K562 (cell line): ENCODE data around the gene ZDHHC11. TPM values are rescaled to one million over a fixed set of nuclear protein-coding genes. Genes with fewer than 3 reads are reported as not detected.
"Not testable (repeated sequence)": the region's sequence is repeated elsewhere in the genome, so short reads cannot be mapped to it uniquely, and the experiment has no call there.

ENCODE experiments used
- ATAC-seq: fragments of 200-7000 bp; cut with Tn5 transposase; 3 replicates; pipeline ENCODE4 v1.9.1; 2020; ENCODE audit warnings: moderate library complexity
- BruUV-seq: library from RNA; stranded (reverse); fragments of 400-500 nt; replicated peaks from 2 replicates; lab custom pipeline; 2021; lab: Mats Ljungman, UMichigan
- CTCF ChIA-PET: fragments of 300-600 bp; formaldehyde crosslinking; extraction: SDS; loops from one replicate; lab custom pipeline; 2021; ENCODE audit warnings: low intra/inter-chr PET ratio; lab: Yijun Ruan, JAX
- POLR2A ChIA-PET: fragments of 300-600, 350-650 bp; sonication (Branson Sonifier 250); formaldehyde crosslinking; extraction: SDS; loops from one replicate; lab custom pipeline; 2021; ENCODE audit warnings: antibody characterized with exemption, inconsistent platforms; lab: Yijun Ruan, JAX
- DNase-seq, 4 experiments: peaks; one replicate each; pipeline versions ENCODE4 v3.0.0 to v3.0.0-alpha.2; 2011 to 2018; ENCODE audit warnings: low spot score in 3 of 4, mixed read lengths in 3 of 4; ENCODE audit errors: extremely low read depth in 1 of 4
- FAIRE-seq: peaks from 2 replicates; lab custom pipeline; 2011; peaks lifted over from hg19 to GRCh38; lab: Jason Lieb, UNC
- H2AFZ ChIP-seq: 2 replicates; pipeline ENCODE4 v1.6.0; 2011; ENCODE audit warnings: low read depth, low read length, control low read depth, inconsistent platforms
- H3K27ac ChIP-seq: fragments of 200-600 bp; 3 replicates; pipeline ENCODE4 v1.8.0; 2011; ENCODE audit warnings: low read depth, mild to moderate bottlenecking, control low read depth, inconsistent platforms, low read length, moderate library complexity, mixed read lengths; ENCODE audit errors: extremely low read depth
- H3K27me3 ChIP-seq, 2 experiments: fragments of 300-600 bp in 1 of 2; 2 replicates in 1 of 2; 3 replicates in 1 of 2; pipeline versions ENCODE4 v1.6.0 to v1.8.0; 2011; ENCODE audit warnings: inconsistent platforms in 2 of 2, low read length in 2 of 2, mild to moderate bottlenecking in 1 of 2, mixed read lengths in 1 of 2, moderate library complexity in 1 of 2; ENCODE audit not compliant: control insufficient read depth in 2 of 2, insufficient read depth in 2 of 2
- H3K36me3 ChIP-seq: fragments of 300-600 bp; 3 replicates; pipeline ENCODE4 v1.8.0; 2011; ENCODE audit warnings: mild to moderate bottlenecking, low read length, inconsistent platforms; ENCODE audit not compliant: control insufficient read depth, insufficient read depth
- H3K4me1 ChIP-seq, 2 experiments: fragments of 200-600 bp in 1 of 2; replicated peaks in 1 of 2; 2 replicates in 1 of 2; 3 replicates in 1 of 2; pipeline versions ENCODE4 v1.5.1 to v1.8.0; 2011; ENCODE audit warnings: inconsistent platforms in 2 of 2, low read length in 2 of 2, mild to moderate bottlenecking in 1 of 2, mixed read lengths in 1 of 2, moderate library complexity in 1 of 2; ENCODE audit not compliant: control insufficient read depth in 2 of 2, insufficient read depth in 2 of 2
- H3K4me2 ChIP-seq: 2 replicates; pipeline ENCODE4 v1.6.1; 2011; ENCODE audit warnings: low read length, control low read depth, inconsistent platforms, mixed read lengths; ENCODE audit not compliant: insufficient read depth
- H3K4me3 ChIP-seq: fragments of 200-600 bp; sonication (generic), shearing (Covaris generic); 2 replicates; pipeline ENCODE4 v1.5.1; 2016; ENCODE audit warnings: control low read depth, inconsistent platforms
- H3K79me2 ChIP-seq: fragments of 200-600 bp; 3 replicates; pipeline ENCODE4 v1.8.0; 2011; ENCODE audit warnings: low read length, inconsistent platforms; ENCODE audit not compliant: control insufficient read depth, insufficient read depth
- H3K9ac ChIP-seq, 2 experiments: 2 replicates each; pipeline versions ENCODE4 v1.6.0 to v1.6.1; 2011; ENCODE audit warnings: low read depth in 2 of 2, low read length in 2 of 2, control low read depth in 1 of 2, inconsistent platforms in 1 of 2, mild to moderate bottlenecking in 1 of 2, mixed read lengths in 1 of 2; ENCODE audit not compliant: insufficient read depth in 1 of 2
- H3K9me1 ChIP-seq: one replicate; pipeline ENCODE4 v1.6.0; 2011; ENCODE audit warnings: inconsistent platforms, mild to moderate bottlenecking, low read length, moderate library complexity; ENCODE audit not compliant: control insufficient read depth, insufficient read depth
- H3K9me3 ChIP-seq: replicated peaks from 2 replicates; pipeline ENCODE4 v1.5.1; 2011; ENCODE audit warnings: low read depth, low read length, inconsistent platforms; ENCODE audit not compliant: control insufficient read depth, insufficient read depth
- H4K20me1 ChIP-seq: replicated peaks from 2 replicates; pipeline ENCODE4 v1.6.1; 2011; ENCODE audit warnings: low read length, inconsistent platforms, mixed read lengths; ENCODE audit not compliant: control insufficient read depth, insufficient read depth
- MAFG ChIP-seq: fragments of 450-650 bp; conservative IDR thresholded peaks from 2 replicates; pipeline ENCODE4 v1.6.1; 2016; ENCODE audit warnings: missing genetic modification characterization, missing compliant biosample characterization
- WGBS: fragments of 100-300 bp; shearing (Covaris generic); methylation state at CpG from one replicate; pipeline ENCODE4 v1.1.6; 2016; ENCODE audit warnings: low coverage, mixed read lengths; ENCODE audit not compliant: insufficient coverage; ENCODE audit errors: missing lambda C conversion rate; 5-methylcytosine and 5-hydroxymethylcytosine counted together
- in situ Hi-C: fragments of 300-500 bp; cut with MboI; formaldehyde crosslinking; loops from 4 replicates; pipeline ENCODE4 v1.15.0; 2018; ENCODE audit warnings: inconsistent platforms, mixed read lengths
- intact Hi-C: fragments of 100-400 bp; cut with micrococcal nuclease; formaldehyde crosslinking; loops from 2 replicates; pipeline ENCODE4 v1.14.2; 2022
- polyA plus RNA-seq, 8 experiments: library from polyadenylated mRNA; depleted of rRNA in 4 of 8; stranded (reverse) in 5 of 8; unstranded in 3 of 8; fragments of >200 nt; fragmentation: Nextera tagmentation in 2 of 8; fragmentation: Illumina TruSeq in 1 of 8; extraction: Ambion mirVana in 2 of 8; extraction: Trizol in 1 of 8; gene quantifications; 2 replicates each; pipeline versions ENCODE4 v1.2.1 to v1.2.3, GENCODE V29; 2011 to 2014; ENCODE audit warnings: inconsistent platforms in 1 of 8, missing spikeins in 1 of 8
- total RNA-seq, 7 experiments: library from RNA; depleted of rRNA in 6 of 7; stranded (reverse); fragments of >200 nt in 6 of 7; fragmentation: Illumina TruSeq in 2 of 7; extraction: Trizol in 2 of 7; gene quantifications; 2 replicates each; pipeline versions ENCODE4 v1.2.1 to v1.2.3, GENCODE V29; 2011 to 2021; ENCODE audit warnings: low replicate concordance in 1 of 7

Gene ZDHHC11
- total and polyA plus RNA-seq, 9 of the 15 experiments (the other 6 are each of a cell fraction or from before 2014, with no cell fraction given) = 0.07 to 2.3 (median 0.52) TPM

- CTCF ChIA-PET, intact Hi-C loops, H2AFZ ChIP-seq, H3K4me1 ChIP-seq, ATAC-seq, BruUV-seq, H4K20me1 ChIP-seq, DNase-seq, H3K36me3 ChIP-seq, H3K27ac ChIP-seq, H3K79me2 ChIP-seq, H3K9me3 ChIP-seq, H3K9me1 ChIP-seq, H3K4me2 ChIP-seq, FAIRE-seq, H3K27me3 ChIP-seq, POLR2A ChIA-PET, H3K4me3 ChIP-seq, H3K9ac ChIP-seq: not testable (repeated sequence)
- WGBS = 21% methylated on average over 24 of the region's 32 CpGs
- in situ Hi-C loops = loop anchor here (10.0 kb wide), 1 partner anchor 88 kb away; no protein-coding TSS in a partner anchor
These were observed 8.2 kb downstream of the ZDHHC11 start for GRCh38 chr5:842402-843221.

- in situ Hi-C loops = loop anchor here (10.0 kb wide), 1 partner anchor 87 kb away; no protein-coding TSS in a partner anchor
- WGBS = 38% methylated on average over 13 of the region's 15 CpGs
- H3K4me1 ChIP-seq, H3K9me1 ChIP-seq, H2AFZ ChIP-seq, H3K9ac ChIP-seq, POLR2A ChIA-PET, intact Hi-C loops, H3K27ac ChIP-seq, H3K4me2 ChIP-seq, CTCF ChIA-PET, DNase-seq, H3K27me3 ChIP-seq, BruUV-seq, H3K79me2 ChIP-seq, H3K9me3 ChIP-seq, ATAC-seq, H4K20me1 ChIP-seq, H3K4me3 ChIP-seq, H3K36me3 ChIP-seq, FAIRE-seq: not testable (repeated sequence)
- 0 out of 2 replicates have a peak, but pooled peaks have one; percentile 14 for TF ChIP-seq MAFG (tag)
These were observed 9.0 kb downstream of the ZDHHC11 start for GRCh38 chr5:841531-842401.

GRCh38 chr5:840974-841435 lies 9.8 kb downstream of the ZDHHC11 start:
- DNase-seq, H3K27me3 ChIP-seq, H3K4me2 ChIP-seq, H3K9me3 ChIP-seq, FAIRE-seq, CTCF ChIA-PET, H3K27ac ChIP-seq, H3K36me3 ChIP-seq, H3K4me3 ChIP-seq, POLR2A ChIA-PET, intact Hi-C loops, H3K79me2 ChIP-seq, ATAC-seq, H3K4me1 ChIP-seq, H4K20me1 ChIP-seq, H3K9ac ChIP-seq, H2AFZ ChIP-seq, H3K9me1 ChIP-seq, BruUV-seq: not testable (repeated sequence)
- in situ Hi-C loops = loop anchor here (10.0 kb wide), 1 partner anchor 86 kb away; no protein-coding TSS in a partner anchor
- 11% methylated on average over 5 of the region's 10 CpGs for WGBS
